ENCODE results near the gene WASL. TPM values are rescaled to one million over a fixed set of nuclear protein-coding genes. Genes with fewer than 3 reads are reported as not detected.
A peak's percentile ranks its signal among the peaks of the same experiment; 100 is the strongest.

WASL gene
- total RNA-seq, 1 experiment from 2014 or later = 8.5 TPM

GRCh38 chr7:123633553-123633952 lies 115.2 kb downstream of the WASL start:
- ATAC-seq (peak; percentile 70), DNase-seq (peak; percentile 80)
- H3K9ac ChIP-seq (ENCODE audit: low read length) = no peak overlapping the region
- H3K9me3 ChIP-seq (ENCODE audit: low read length) = no peaks in the 10 kb centered on the region
- H2AFZ ChIP-seq (ENCODE audit: low read length) = peak overlapping the region; percentile 25; the same call in 1 of the 2 replicates
- intact Hi-C loops (cut with micrococcal nuclease) = no loop called here
- H3K79me2 ChIP-seq (ENCODE audit: low read length) = no peaks in the 10 kb centered on the region
- peak overlapping the region; percentile 65 for H3K4me2 ChIP-seq (ENCODE audit: low read length)
- no peak for TF ChIP-seq EZH2 (IDR thresholded peaks at IDR 0.05; ENCODE audit: low read length, unreplicated experiment)
- no peaks in the 10 kb centered on the region for H3K27me3 ChIP-seq (ENCODE audit: low read length)
- no peaks in the 10 kb centered on the region for H4K20me1 ChIP-seq (ENCODE audit: low read length)
- H3K4me3 ChIP-seq (ENCODE audit: low read length) = peak overlapping the region; percentile 7; the same call in 1 of the 2 replicates
- no peaks in the 10 kb centered on the region for H3F3A ChIP-seq (ENCODE audit: low read length, unreplicated experiment)
- H3K27ac ChIP-seq (ENCODE audit: low read length) = no peak overlapping the region
- ChIA-PET POLR2A (ENCODE audit: unreplicated experiment) (no interaction called here), CTCF (no interaction called here)
- H3K9me2 ChIP-seq (replicated peaks; ENCODE audit: low read length) = no peaks in the 10 kb centered on the region
- no peaks in the 10 kb centered on the region for H3K36me3 ChIP-seq (ENCODE audit: low read depth, low read length)
- no TSS peak for BruUV-seq (replicated peaks)
- peaks cover 10% of the 10 kb centered on the region for H3K4me1 ChIP-seq (ENCODE audit: insufficient read depth, low read length)

- TF ChIP-seq EZH2phosphoT487 (IDR thresholded peaks at IDR 0.05; ENCODE audit: borderline replicate concordance, low read length) (no peak), EZH2 (IDR thresholded peaks at IDR 0.05; ENCODE audit: low read length, unreplicated experiment) (no peak)
- TF ChIP-seq, protein P1, sequence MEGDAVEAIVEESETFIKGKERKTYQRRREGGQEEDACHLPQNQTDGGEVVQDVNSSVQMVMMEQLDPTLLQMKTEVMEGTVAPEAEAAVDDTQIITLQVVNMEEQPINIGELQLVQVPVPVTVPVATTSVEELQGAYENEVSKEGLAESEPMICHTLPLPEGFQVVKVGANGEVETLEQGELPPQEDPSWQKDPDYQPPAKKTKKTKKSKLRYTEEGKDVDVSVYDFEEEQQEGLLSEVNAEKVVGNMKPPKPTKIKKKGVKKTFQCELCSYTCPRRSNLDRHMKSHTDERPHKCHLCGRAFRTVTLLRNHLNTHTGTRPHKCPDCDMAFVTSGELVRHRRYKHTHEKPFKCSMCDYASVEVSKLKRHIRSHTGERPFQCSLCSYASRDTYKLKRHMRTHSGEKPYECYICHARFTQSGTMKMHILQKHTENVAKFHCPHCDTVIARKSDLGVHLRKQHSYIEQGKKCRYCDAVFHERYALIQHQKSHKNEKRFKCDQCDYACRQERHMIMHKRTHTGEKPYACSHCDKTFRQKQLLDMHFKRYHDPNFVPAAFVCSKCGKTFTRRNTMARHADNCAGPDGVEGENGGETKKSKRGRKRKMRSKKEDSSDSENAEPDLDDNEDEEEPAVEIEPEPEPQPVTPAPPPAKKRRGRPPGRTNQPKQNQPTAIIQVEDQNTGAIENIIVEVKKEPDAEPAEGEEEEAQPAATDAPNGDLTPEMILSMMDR (conservative IDR thresholded peaks at IDR 0.05; ENCODE audit: low read depth, low read length) = no peak
- ATAC-seq (no peak), DNase-seq (no peak)
- BruUV-seq (replicated peaks) = no TSS peak
- Histone ChIP-seq H3K9me2 (replicated peaks; ENCODE audit: low read length) (no peaks in the 10 kb centered on the region), H2AFZ (ENCODE audit: low read length) (no peak overlapping the region), H3F3A (ENCODE audit: low read length, unreplicated experiment) (no peaks in the 10 kb centered on the region), H3K4me2 (ENCODE audit: low read length) (no peak overlapping the region), H4K20me1 (ENCODE audit: low read length) (no peaks in the 10 kb centered on the region), H3K4me3 (ENCODE audit: low read length) (no peak overlapping the region), H3K27ac (ENCODE audit: low read length) (no peak overlapping the region), H3K9me3 (ENCODE audit: low read length) (no peaks in the 10 kb centered on the region), H3K4me1 (ENCODE audit: insufficient read depth, low read length) (peaks cover 10% of the 10 kb centered on the region), H3K9ac (ENCODE audit: low read length) (no peak overlapping the region), H3K36me3 (ENCODE audit: low read depth, low read length) (no peaks in the 10 kb centered on the region), H3K79me2 (ENCODE audit: low read length) (no peaks in the 10 kb centered on the region), H3K27me3 (ENCODE audit: low read length) (no peaks in the 10 kb centered on the region)
- ChIA-PET POLR2A (ENCODE audit: unreplicated experiment) (no interaction called here), CTCF (no interaction called here)
- intact Hi-C loops (cut with micrococcal nuclease) = no loop called here
Observed at GRCh38 chr7:123632808-123633207, 116.0 kb downstream of the WASL start.

Other genes starting within 250 kb of the WASL start
- 0.04 and 0.06 TPM in 2 replicates for gene IQUB, start 214.4 kb downstream of the WASL start, total RNA-seq (2014; rRNA removed)
- 42.7 and 46.9 TPM in 2 replicates for gene NDUFA5, start 191.2 kb downstream of the WASL start, total RNA-seq (2014; rRNA removed)
- not detected in 2 replicates for gene ASB15, start 147.2 kb downstream of the WASL start, total RNA-seq (2014; rRNA removed)
- gene LMOD2, start 93.1 kb downstream of the WASL start, total RNA-seq (2014; rRNA removed) = not detected in 2 replicates
- 0.26 and 0.98 TPM in 2 replicates for gene HYAL4, start 96.2 kb upstream of the WASL start, total RNA-seq (2014; rRNA removed)
- not detected in 2 replicates for gene SPAM1, start 176.2 kb upstream of the WASL start, total RNA-seq (2014; rRNA removed)